Stimulated activated CD4-positive, alpha-beta T cell treated with anti-CD3 and anti-CD28 coated beads, Interleukin-2, amount 100 ng/mL, for 24 hours (primary cell): ENCODE results near the gene ADAM15.

Source experiments
- DNase-seq, 2 donors: peaks; one replicate each; pipeline ENCODE4 v3.0.0-alpha.2; 2020

Gene ADAM15

DNA sequence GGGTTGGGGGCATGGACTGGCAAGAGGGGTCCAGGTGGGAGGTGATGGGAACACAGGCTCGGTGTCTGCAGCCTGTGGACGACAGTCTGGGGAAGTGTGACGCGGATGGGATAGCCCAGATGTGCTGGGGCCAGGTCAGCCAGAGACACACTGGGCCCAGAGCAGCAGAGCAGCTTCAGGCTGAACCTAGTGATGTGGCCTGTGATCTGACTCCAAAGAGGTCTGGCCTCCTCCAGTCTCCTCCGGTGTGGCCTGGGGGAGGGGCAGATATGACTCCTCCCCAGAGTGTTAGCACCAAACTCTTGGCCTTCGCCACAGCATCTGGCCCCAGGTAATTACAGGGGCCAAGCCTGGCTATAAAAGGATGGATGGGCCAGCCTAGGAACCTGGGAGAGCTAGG is 41.0 kb downstream of the ADAM15 start:
- DNase-seq = no peak

DNA sequence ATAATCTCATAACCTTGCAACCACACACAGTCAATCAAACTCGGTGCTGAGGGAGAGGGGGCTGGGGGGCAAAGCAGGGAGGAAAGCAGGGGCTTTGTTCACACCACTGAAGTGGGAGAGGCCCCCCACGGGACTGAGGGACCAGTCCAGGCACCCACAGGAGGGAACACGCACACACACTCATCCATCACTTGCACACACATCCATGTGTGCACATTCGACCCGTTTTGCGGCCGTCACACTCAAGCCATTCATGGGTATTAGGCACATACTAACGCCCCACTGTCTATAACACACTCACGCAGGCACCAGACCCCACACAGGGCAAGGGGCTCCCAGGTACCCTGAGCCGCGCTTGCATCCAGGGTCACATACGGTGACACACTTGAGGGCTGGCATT is 41.5 kb downstream of the ADAM15 start:
- DNase-seq = no peak

DNA sequence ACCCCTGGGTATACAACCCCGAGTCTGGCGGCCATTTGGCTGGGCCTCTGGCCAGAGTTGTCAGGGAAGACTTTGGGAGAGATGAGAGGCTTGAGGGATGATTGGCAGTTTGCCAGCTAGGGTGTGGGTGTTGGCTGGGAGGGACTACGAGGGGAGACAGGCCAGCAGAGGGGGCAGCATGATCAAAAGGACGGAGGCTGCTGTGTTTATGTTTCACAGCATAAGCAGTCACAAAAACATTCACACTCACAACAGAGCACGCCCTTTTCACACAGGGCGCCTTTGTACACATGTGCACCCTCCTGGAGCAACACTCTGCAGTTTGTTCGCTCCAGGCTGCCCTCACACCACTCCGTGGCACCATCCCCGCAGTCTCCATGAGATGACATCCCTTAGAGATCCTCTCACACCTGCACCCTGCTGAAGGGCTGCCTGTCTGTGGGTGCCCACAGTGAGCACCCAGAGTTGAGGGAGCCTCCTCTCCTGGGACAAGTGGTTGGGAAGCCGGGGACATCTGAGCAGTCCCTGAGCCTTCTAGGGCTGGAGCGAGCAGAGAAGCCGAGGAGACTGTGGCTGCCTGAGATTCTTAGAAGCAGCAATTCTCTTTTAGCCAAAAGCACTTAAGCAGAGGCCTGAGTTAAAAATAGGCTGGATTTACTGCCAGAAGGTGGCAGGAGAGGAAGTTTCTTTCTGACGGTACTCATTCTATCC is 43.0 kb downstream of the ADAM15 start:
- no peak for DNase-seq

DNA sequence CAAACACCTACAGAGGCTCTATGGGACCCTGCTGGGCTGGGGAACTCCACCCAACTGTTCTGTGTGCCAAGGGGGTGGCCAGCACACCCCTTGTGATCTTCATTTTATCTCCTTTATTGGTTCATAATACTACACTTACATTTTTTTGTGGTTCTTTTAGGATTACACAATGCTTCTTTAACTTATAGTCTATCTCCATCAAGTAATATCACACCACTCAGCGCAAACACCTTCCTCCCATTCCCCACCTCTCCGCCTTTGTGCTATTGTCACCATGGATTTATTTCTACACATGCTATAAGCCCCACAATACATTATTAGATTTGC is 43.5 kb downstream of the ADAM15 start:
- DNase-seq = no peak

- no peak for DNase-seq
These were observed 48.2 kb downstream of the ADAM15 start for GRCh38 chr1:155099331-155099730.

- DNase-seq = no peak
These were observed 52.2 kb downstream of the ADAM15 start for GRCh38 chr1:155103325-155103724.

DNA sequence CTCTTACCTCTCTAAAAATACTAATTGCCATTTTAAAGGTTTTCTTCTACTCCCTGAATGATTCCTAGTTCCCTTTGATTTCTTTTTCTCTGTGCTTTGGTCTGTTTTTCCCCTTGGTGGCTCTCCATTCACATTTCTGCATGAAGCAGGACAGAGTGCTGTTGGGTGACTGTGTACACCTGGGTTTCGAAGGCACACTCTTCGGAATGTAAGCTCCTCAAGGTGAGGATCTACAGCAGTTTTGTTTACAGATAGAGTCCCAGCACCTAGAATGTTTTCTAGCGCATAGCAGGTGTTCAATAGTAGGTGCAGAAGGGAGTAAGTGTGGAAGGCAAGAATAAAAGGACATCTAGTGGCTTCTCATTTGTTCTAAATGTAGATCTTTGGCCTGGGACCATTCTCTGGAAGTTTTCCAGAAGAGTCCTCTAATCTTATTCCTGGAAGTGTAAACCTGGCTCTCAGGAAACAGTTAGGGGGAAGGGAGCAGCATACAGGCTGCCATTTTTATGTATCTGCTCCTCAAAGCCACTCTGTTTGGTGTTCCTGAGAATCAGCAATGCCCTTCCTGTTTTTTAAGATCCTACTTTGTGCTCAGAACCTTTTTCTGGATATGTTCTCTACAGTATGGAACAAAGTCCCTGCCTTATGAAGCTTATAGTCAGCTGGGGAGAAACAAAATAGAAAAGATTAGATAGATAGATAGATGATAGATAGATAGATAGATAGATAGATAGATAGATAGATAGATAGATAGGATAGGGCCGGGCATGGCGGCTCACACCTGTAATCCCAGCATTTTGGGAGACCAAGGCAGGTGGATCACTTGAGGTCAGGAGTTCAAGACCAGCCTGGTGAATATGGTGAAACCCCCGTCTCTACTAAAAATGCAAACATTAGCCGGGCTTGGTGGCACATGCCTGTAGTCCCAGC is 53.8 kb downstream of the ADAM15 start:
- DNase-seq = no peak

- no peak for DNase-seq
These were observed 54.5 kb downstream of the ADAM15 start for GRCh38 chr1:155105604-155106011.

GRCh38 chr1:155106862-155107261 is 55.7 kb downstream of the ADAM15 start:
- DNase-seq = no peak

DNA sequence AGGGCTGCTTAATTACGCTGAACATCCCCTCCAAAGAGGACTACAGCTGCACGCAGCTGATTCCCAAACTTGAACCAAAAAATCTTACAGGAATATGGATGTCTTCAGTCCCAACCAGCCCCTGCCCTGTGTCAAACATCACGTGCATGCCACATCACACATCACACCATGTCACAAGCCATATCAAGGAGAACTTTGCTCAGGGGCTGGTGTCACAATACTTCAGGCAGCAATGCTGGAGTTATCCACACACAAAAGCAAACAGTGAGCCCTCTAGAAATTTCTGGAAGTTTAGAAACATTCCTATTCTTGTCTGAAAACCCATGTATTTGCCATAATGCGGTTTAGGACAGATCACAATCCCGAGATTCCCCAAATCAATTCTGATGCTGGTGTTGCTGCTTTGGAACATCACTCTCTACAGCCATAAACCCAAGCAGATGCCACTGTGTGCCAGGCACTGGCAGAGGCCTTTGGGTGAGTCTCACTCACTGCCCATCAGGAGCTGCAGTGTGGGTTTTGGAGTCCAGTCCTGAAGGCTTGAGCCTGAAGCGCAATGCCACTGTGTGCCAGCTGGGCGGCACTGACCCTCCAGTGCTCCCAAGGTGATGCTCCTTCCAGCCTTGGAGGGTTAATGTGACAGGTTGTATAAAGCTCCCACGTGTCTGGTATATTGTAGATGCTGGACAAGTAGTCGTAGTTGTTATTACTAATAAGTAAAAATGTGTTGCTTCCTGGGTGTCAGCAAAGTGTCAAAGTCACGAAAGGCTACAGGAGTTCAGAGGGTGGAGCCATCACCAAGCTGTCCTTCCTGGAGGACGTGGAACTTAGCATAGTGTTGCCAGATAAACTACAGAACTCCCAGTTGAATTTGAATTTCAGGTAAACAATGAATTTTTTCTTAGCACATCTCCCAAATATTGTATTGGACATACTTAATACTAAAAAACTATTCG is 56.5 kb downstream of the ADAM15 start:
- no peak for DNase-seq

GRCh38 chr1:155108296-155108695 is 57.2 kb downstream of the ADAM15 start:
- DNase-seq = no peak

DNA sequence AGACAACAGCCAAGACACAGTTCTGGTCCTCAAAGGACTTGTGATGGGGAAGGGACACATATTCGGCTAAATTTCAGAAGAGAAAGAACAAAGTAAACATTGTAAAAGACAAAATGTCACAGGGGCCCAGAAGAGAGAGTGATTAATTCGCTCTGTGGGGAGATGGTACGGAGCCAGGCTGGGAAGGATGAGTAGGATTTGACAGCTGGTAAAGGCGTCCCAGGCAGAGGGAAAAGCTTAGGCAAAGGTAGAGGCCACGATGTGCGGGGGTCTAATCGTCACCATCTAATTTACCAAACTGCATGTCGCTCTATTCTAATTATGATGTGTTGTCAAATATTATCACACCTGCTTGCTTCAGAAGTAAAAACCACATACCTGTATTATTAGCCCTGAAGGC is 59.3 kb downstream of the ADAM15 start:
- DNase-seq = no peak

DNA sequence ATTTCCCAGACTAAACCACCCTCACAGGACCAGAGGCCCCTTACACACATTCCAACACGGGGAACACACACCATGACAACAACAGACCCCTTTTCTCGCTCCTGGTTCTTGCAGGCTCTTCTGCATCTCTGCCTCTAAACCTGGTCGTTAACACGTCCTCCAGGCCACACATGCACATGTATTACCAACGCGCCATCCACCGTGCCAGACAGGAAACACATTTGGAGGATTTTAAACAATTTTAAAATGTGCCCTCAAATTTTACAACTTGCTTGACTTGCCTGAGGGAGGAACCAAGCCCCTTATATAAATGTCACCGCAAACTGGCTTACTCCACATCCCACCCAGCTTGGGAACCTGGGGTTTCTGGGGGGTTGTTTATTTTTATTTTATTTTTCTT is 59.7 kb downstream of the ADAM15 start:
- no peak for DNase-seq
